ENCODE measurements around the gene GIPC3.

The GIPC3 gene

GRCh38 chr19:3638208-3639193, 53.2 kb downstream of the GIPC3 start:
- no peak for DNase-seq

- DNase-seq, result no peak
Observed at GRCh38 chr19:3639479-3639878, 54.2 kb downstream of the GIPC3 start.

GRCh38 chr19:3641515-3642269, 56.4 kb downstream of the GIPC3 start:
- DNase-seq, result no peak

- no peak for DNase-seq
Observed at GRCh38 chr19:3642296-3642695, 57.0 kb downstream of the GIPC3 start.
